Amygdala (tissue), 56 donors: ENCODE results near the gene RNF168.
"Not testable (repeated sequence)": the region's sequence is repeated elsewhere in the genome, so short reads cannot be mapped to it uniquely, and the experiment has no call there.

Experiments used
- DNase-seq, 56 donors: peaks; one replicate each; lab custom pipeline; 2025; lab: John Stamatoyannopoulos, UW

Gene RNF168

GRCh38 chr3:196517162-196517800 is 13.7 kb upstream of the RNF168 start:
- no peak for DNase-seq

GRCh38 chr3:196514913-196515621 is 11.5 kb upstream of the RNF168 start, which contains the start of gene SMCO1:
Gene SMCO1 (minus strand): TSS chr3:196515346. CDS start chr3:196515209, 137 bp downstream.
- no peak for DNase-seq

- DNase-seq = no peak
These were observed 10.8 kb upstream of the RNF168 start for GRCh38 chr3:196514350-196514716.

- DNase-seq = no peak
These were observed 10.3 kb upstream of the RNF168 start for GRCh38 chr3:196513697-196514349.

GRCh38 chr3:196511646-196512425 is 8.3 kb upstream of the RNF168 start:
- DNase-seq = not testable (repeated sequence)

GRCh38 chr3:196511108-196511507 is 7.5 kb upstream of the RNF168 start:
- not testable (repeated sequence) for DNase-seq

GRCh38 chr3:196506687-196507086 is 3.1 kb upstream of the RNF168 start:
- DNase-seq = no peak

- DNase-seq = no peak
These were observed 988 bp upstream of the RNF168 start for GRCh38 chr3:196504556-196504955.

- DNase-seq = not testable (repeated sequence)
These were observed 470 bp upstream of the RNF168 start for GRCh38 chr3:196504077-196504398.

- DNase-seq = peak in 34 of 56 donors; percentile 4 to 59 (median 28)
These were observed 783 bp downstream of the RNF168 start for GRCh38 chr3:196502775-196503195.

- DNase-seq = no peak
These were observed 2.1 kb downstream of the RNF168 start for GRCh38 chr3:196501316-196502044.

GRCh38 chr3:196499807-196500524 is 3.6 kb downstream of the RNF168 start:
- no peak for DNase-seq

- no peak for DNase-seq
These were observed 4.5 kb downstream of the RNF168 start for GRCh38 chr3:196499061-196499460.

GRCh38 chr3:196498297-196498696 is 5.3 kb downstream of the RNF168 start:
- no peak for DNase-seq

GRCh38 chr3:196496183-196496582 is 7.4 kb downstream of the RNF168 start:
- DNase-seq = no peak

GRCh38 chr3:196493292-196493691 is 10.3 kb downstream of the RNF168 start:
- DNase-seq = no peak

- DNase-seq = no peak
These were observed 11.5 kb downstream of the RNF168 start for GRCh38 chr3:196492080-196492479.

- no peak for DNase-seq
These were observed 13.8 kb downstream of the RNF168 start for GRCh38 chr3:196489747-196490146.

GRCh38 chr3:196486263-196486662 is 17.3 kb downstream of the RNF168 start:
- DNase-seq = no peak

GRCh38 chr3:196477678-196478077 is 25.9 kb downstream of the RNF168 start:
- no peak for DNase-seq
